MM.1S (cell line): Measurements from ENCODE around the gene UNC13A.

Experiments used
- EZH2 ChIP-seq: fragments of 300-600 bp; sonication (generic); optimal IDR thresholded peaks from 2 replicates; pipeline ENCODE3; 2017; ENCODE audit warnings: low read depth, mild to moderate bottlenecking, antibody characterized with exemption, low read length, mixed read lengths
- EZH2phosphoT487 ChIP-seq: fragments of 300-600 bp; sonication (generic); IDR thresholded peaks from 2 replicates; pipeline ENCODE4 v1.6.1; 2018; ENCODE audit warnings: antibody characterized with exemption, low read length
- TF ChIP-seq, protein P1 (sequence below): fragments of 300-600 bp; sonication (generic); IDR thresholded peaks from 2 replicates; pipeline ENCODE4 v1.5.1; 2016; ENCODE audit warnings: antibody characterized with exemption, low read length, mixed read lengths

GRCh38 chr19:17695198-17695597 is 7.0 kb upstream of the UNC13A start:
- TF ChIP-seq, protein P1, sequence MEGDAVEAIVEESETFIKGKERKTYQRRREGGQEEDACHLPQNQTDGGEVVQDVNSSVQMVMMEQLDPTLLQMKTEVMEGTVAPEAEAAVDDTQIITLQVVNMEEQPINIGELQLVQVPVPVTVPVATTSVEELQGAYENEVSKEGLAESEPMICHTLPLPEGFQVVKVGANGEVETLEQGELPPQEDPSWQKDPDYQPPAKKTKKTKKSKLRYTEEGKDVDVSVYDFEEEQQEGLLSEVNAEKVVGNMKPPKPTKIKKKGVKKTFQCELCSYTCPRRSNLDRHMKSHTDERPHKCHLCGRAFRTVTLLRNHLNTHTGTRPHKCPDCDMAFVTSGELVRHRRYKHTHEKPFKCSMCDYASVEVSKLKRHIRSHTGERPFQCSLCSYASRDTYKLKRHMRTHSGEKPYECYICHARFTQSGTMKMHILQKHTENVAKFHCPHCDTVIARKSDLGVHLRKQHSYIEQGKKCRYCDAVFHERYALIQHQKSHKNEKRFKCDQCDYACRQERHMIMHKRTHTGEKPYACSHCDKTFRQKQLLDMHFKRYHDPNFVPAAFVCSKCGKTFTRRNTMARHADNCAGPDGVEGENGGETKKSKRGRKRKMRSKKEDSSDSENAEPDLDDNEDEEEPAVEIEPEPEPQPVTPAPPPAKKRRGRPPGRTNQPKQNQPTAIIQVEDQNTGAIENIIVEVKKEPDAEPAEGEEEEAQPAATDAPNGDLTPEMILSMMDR = no peak
- TF ChIP-seq EZH2 (no peak), EZH2phosphoT487 (no peak)
